GM12892 (cell line): ENCODE results near the gene OCA2.

Source experiments
- POLR2A ChIP-seq: IDR thresholded peaks from 2 replicates; pipeline ENCODE4 v1.6.1; 2011; ENCODE audit warnings: low read depth, low read length, control low read depth
- POLR2AphosphoS5 ChIP-seq: IDR thresholded peaks from 2 replicates; pipeline ENCODE4 v1.6.1; 2011; ENCODE audit warnings: low read depth, low read length, control low read depth
- TAF1 ChIP-seq: IDR thresholded peaks from 2 replicates; pipeline ENCODE4 v1.6.1; 2011; ENCODE audit warnings: low read depth, mild to moderate bottlenecking, control low read depth, low read length, borderline replicate concordance

DNA sequence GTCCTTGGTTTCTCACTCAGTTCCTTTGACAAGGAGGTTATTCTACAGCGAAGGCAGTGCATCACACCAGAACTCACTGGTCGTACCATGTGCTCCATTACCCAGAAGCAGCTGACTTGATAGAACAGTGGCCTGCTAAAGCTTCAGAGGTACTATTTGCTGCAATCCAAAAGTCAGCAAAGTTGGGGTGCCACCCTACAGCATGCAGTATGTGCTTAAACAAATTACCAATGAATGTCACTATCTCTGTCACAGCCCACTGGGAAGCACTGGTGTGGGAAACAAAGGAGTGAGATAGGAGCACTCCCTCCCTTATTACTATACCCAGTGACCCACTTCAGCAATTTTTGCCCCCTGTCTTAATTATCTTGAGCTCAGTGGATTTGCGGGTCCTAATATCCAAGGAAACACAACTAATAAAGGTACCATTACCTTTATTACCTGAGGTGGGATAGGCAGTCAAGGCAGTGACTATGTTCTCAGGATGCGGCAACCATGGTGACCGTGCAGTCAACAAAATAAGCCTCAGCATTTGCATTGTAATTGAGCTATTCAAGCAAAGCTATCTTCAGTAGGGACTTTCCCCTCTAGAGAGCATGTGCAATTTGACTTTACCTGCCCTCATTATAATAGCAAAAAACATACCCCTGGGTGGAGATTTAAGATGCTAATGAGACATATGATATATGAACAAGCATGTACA is 199.4 kb downstream of the OCA2 start:
- TF ChIP-seq POLR2A: no peak
- no peak for TF ChIP-seq TAF1
- TF ChIP-seq POLR2AphosphoS5: no peak
